Measurements from ENCODE around the gene FRS2. TPM values are rescaled to one million over a fixed set of nuclear protein-coding genes. Genes with fewer than 3 reads are reported as not detected.
A peak's percentile ranks its signal among the peaks of the same experiment; 100 is the strongest.

Gene FRS2
- total and polyA plus RNA-seq, 9 of the 15 experiments (the other 6 are each of a cell fraction or from before 2014, with no cell fraction given): 1.0 to 9.1 (median 6.0) TPM

DNA sequence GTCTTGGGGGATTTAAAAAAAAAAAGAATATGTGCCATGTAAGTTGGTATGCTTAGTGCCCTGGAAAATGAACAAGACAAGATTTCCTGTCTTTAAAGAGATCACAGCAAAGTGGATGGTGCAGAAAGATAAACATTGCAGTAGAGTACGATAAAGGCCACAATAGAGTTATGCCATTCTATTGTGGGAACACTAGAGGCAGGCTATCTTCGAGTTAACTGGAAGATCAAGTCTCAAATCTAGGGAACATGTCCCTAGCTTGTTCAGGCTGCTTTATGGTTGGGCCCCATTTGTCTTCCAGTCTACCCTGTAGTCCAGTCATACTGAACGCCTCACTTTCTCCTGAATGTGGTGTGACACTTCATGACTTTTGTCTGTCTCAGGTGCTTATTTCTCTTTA lies 96.4 kb downstream of the FRS2 start:
- WGBS (ENCODE audit: insufficient coverage, low coverage, missing lambda C conversion rate): 51% methylated on average over 3 of the region's 3 CpGs
- POLR2A ChIA-PET: interaction anchor here (1.0 to 1.1 kb wide), 2 partner anchors 11 to 12 kb away, joined by 4 to 5 read pairs; no protein-coding TSS in a partner anchor

More for the DNA sequence above, 96.4 kb downstream of the FRS2 start:
- H3K79me2 ChIP-seq (ENCODE audit: control insufficient read depth, insufficient read depth, low read length): no peaks in the 10 kb centered on the region
- CTCF ChIA-PET (ENCODE audit: low intra/inter-chr PET ratio): no interaction called here
- in situ Hi-C loops (cut with MboI): loop anchor here (5.0 kb wide), 1 partner anchor 279 kb away; no protein-coding TSS in a partner anchor
- H3K4me2 ChIP-seq (ENCODE audit: insufficient read depth, low read length): no peak overlapping the region
- H3K9ac ChIP-seq (ENCODE audit: insufficient read depth in 1 of 2, low read depth in 2 of 2, low read length in 2 of 2): no peak overlapping the region
- FAIRE-seq (no peak), DNase-seq (ENCODE audit: extremely low read depth in 1 of 4, low spot score in 3 of 4) (no peak), ATAC-seq (peak; percentile 73)
- H4K20me1 ChIP-seq (replicated peaks; ENCODE audit: control insufficient read depth, insufficient read depth, low read length): no peaks in the 10 kb centered on the region
- H3K4me3 ChIP-seq: no peak overlapping the region
- no peaks in the 10 kb centered on the region for H3K27me3 ChIP-seq (ENCODE audit: control insufficient read depth in 2 of 2, insufficient read depth in 2 of 2, low read length in 2 of 2)
- H3K4me1 ChIP-seq (replicated peaks in 1 of 2; ENCODE audit: control insufficient read depth in 2 of 2, insufficient read depth in 2 of 2, low read length in 2 of 2): no peaks in the 10 kb centered on the region
- H3K9me1 ChIP-seq (ENCODE audit: control insufficient read depth, insufficient read depth, low read length): no peaks in the 10 kb centered on the region
- BruUV-seq (replicated peaks): no TSS peak
- H3K36me3 ChIP-seq (ENCODE audit: control insufficient read depth, insufficient read depth, low read length): peaks cover 34% of the 10 kb centered on the region
- no peak overlapping the region for H3K27ac ChIP-seq (ENCODE audit: extremely low read depth, low read depth, low read length)
- 0 out of 6 replicates have a peak, but pooled peaks have one; percentile 9 to 17 (median 11) for TF ChIP-seq CTCF (IDR thresholded peaks at IDR 0.05 in 2 of 3, conservative IDR thresholded peaks at IDR 0.05 in 1 of 3; ENCODE audit: insufficient read depth in 2 of 3, low read depth in 1 of 3, low read length in 3 of 3)
- TF ChIP-seq HDAC1 (IDR thresholded peaks at IDR 0.05): no peak
- no peaks in the 10 kb centered on the region for H3K9me3 ChIP-seq (replicated peaks; ENCODE audit: control insufficient read depth, insufficient read depth, low read depth, low read length)
- no peak overlapping the region for H2AFZ ChIP-seq (ENCODE audit: low read depth, low read length)
- intact Hi-C loops (cut with micrococcal nuclease): no loop called here

Data from K562 (cell line).